K562 (cell line): ENCODE data around the gene MAP3K19. TPM values are rescaled to one million over a fixed set of nuclear protein-coding genes. Genes with fewer than 3 reads are reported as not detected.
A peak's percentile ranks its signal among the peaks of the same experiment; 100 is the strongest.

ENCODE experiments used
- BACH1 ChIP-seq: fragments of 200-800 bp; sonication (Bioruptor generic); IDR thresholded peaks from 2 replicates; pipeline ENCODE4 v1.6.1; 2016; ENCODE audit warnings: missing genetic modification characterization, missing compliant biosample characterization
- BDP1 ChIP-seq: IDR thresholded peaks from 3 replicates; pipeline ENCODE4 v1.6.1; 2011; ENCODE audit not compliant: insufficient read length, insufficient read depth
- C11orf30 ChIP-seq: fragments of 450-650 bp; IDR thresholded peaks from 2 replicates; pipeline ENCODE4 v1.6.1; 2016; ENCODE audit warnings: low read depth, mild to moderate bottlenecking
- COPS2 ChIP-seq: fragments of 450-650 bp; conservative IDR thresholded peaks from 2 replicates; pipeline ENCODE4 v1.6.1; 2016; ENCODE audit warnings: mild to moderate bottlenecking, moderate library complexity
- E2F3 ChIP-seq: fragments of 250-450 bp; sonication (Bioruptor Pico); IDR thresholded peaks from 2 replicates; pipeline ENCODE4 v1.4.0; 2020; ENCODE audit warnings: mild to moderate bottlenecking
- ERF ChIP-seq: fragments of 450-650 bp; formaldehyde crosslinking; IDR thresholded peaks from 2 replicates; pipeline ENCODE4 v1.4.0; 2020; ENCODE audit warnings: mild to moderate bottlenecking, mixed read lengths
- HDAC3 ChIP-seq: fragments of 450-650 bp; IDR thresholded peaks from 2 replicates; pipeline ENCODE4 v1.6.1; 2018; ENCODE audit warnings: borderline replicate concordance, mild to moderate bottlenecking, moderate library complexity; ENCODE audit not compliant: partially characterized antibody
- RBFOX2 ChIP-seq: fragments of 200-400 bp; formaldehyde crosslinking; IDR thresholded peaks from 2 replicates; pipeline ENCODE4 v1.6.1; 2017; ENCODE audit warnings: low read depth, mild to moderate bottlenecking, low read length, moderate library complexity
- STAT5B ChIP-seq: fragments of 250-450 bp; sonication (Bioruptor Pico); IDR thresholded peaks from 2 replicates; pipeline ENCODE4 v1.8.0; 2021; ENCODE audit warnings: mild to moderate bottlenecking, inconsistent platforms
- TAF9B ChIP-seq: fragments of 450-650 bp; IDR thresholded peaks from 2 replicates; pipeline ENCODE4 v1.6.1; 2018; ENCODE audit warnings: mild to moderate bottlenecking; ENCODE audit not compliant: partially characterized antibody
- TCF7 ChIP-seq: sonication (generic); IDR thresholded peaks from 2 replicates; pipeline ENCODE4 v1.6.1; 2016; ENCODE audit warnings: antibody characterized with exemption, borderline replicate concordance
- TCF7L2 ChIP-seq: fragments of 150-350 bp; IDR thresholded peaks from 2 replicates; pipeline ENCODE4 v1.6.1; 2016; ENCODE audit warnings: low read depth, mild to moderate bottlenecking, low read length, moderate library complexity
- TRIM28 ChIP-seq: fragments of 450-650 bp; IDR thresholded peaks from 2 replicates; pipeline ENCODE4 v1.6.1; 2017
- WHSC1 ChIP-seq: IDR thresholded peaks from one replicate; pipeline ENCODE4 v1.6.1; 2012; ENCODE audit warnings: low read length, control low read depth, inconsistent platforms
- ZNF717 ChIP-seq: fragments of 250-450 bp; sonication (Bioruptor Pico); IDR thresholded peaks from 2 replicates; pipeline ENCODE4 v1.5.0; 2021
- polyA plus RNA-seq, 8 experiments: library from polyadenylated mRNA; depleted of rRNA in 4 of 8; stranded (reverse) in 5 of 8; unstranded in 3 of 8; fragments of >200 nt; fragmentation: Nextera tagmentation in 2 of 8; fragmentation: Illumina TruSeq in 1 of 8; extraction: Ambion mirVana in 2 of 8; extraction: Trizol in 1 of 8; gene quantifications; 2 replicates each; pipeline versions ENCODE4 v1.2.1 to v1.2.3, GENCODE V29; 2011 to 2014; ENCODE audit warnings: inconsistent platforms in 1 of 8, missing spikeins in 1 of 8
- total RNA-seq, 7 experiments: library from RNA; depleted of rRNA in 6 of 7; stranded (reverse); fragments of >200 nt in 6 of 7; fragmentation: Illumina TruSeq in 2 of 7; extraction: Trizol in 2 of 7; gene quantifications; 2 replicates each; pipeline versions ENCODE4 v1.2.1 to v1.2.3, GENCODE V29; 2011 to 2021; ENCODE audit warnings: low replicate concordance in 1 of 7
- TF ChIP-seq, protein P1 (sequence below), 2 experiments: fragments of 200-800 bp in 1 of 2; sonication (Bioruptor generic) in 1 of 2; sonication (generic) in 1 of 2; formaldehyde crosslinking in 1 of 2; IDR thresholded peaks in 1 of 2; conservative IDR thresholded peaks in 1 of 2; 2 replicates each; pipeline versions ENCODE4 v1.5.0 to v1.6.1; 2016 to 2020; ENCODE audit warnings: missing compliant biosample characterization in 1 of 2, missing genetic modification characterization in 1 of 2, missing genetic modification reagents in 1 of 2
- TF ChIP-seq, protein P2 (sequence below): fragments of 450-650 bp; formaldehyde crosslinking; IDR thresholded peaks from 2 replicates; pipeline ENCODE4 v1.4.0; 2020; ENCODE audit warnings: mild to moderate bottlenecking, moderate library complexity
- TF ChIP-seq, protein P3 (sequence below): sonication (generic); formaldehyde crosslinking; IDR thresholded peaks from 2 replicates; pipeline ENCODE4 v1.8.0; 2022; ENCODE audit warnings: missing genetic modification reagents, mild to moderate bottlenecking, borderline replicate concordance
- TF ChIP-seq, protein P4 (sequence below): sonication (generic); formaldehyde crosslinking; IDR thresholded peaks from 2 replicates; pipeline ENCODE4 v1.8.0; 2023; ENCODE audit warnings: mild to moderate bottlenecking, missing genetic modification reagents

MAP3K19 gene
- total and polyA plus RNA-seq, 9 of the 15 experiments (the other 6 are each of a cell fraction or from before 2014, with no cell fraction given), result 0.29 TPM; not detected in 8

DNA sequence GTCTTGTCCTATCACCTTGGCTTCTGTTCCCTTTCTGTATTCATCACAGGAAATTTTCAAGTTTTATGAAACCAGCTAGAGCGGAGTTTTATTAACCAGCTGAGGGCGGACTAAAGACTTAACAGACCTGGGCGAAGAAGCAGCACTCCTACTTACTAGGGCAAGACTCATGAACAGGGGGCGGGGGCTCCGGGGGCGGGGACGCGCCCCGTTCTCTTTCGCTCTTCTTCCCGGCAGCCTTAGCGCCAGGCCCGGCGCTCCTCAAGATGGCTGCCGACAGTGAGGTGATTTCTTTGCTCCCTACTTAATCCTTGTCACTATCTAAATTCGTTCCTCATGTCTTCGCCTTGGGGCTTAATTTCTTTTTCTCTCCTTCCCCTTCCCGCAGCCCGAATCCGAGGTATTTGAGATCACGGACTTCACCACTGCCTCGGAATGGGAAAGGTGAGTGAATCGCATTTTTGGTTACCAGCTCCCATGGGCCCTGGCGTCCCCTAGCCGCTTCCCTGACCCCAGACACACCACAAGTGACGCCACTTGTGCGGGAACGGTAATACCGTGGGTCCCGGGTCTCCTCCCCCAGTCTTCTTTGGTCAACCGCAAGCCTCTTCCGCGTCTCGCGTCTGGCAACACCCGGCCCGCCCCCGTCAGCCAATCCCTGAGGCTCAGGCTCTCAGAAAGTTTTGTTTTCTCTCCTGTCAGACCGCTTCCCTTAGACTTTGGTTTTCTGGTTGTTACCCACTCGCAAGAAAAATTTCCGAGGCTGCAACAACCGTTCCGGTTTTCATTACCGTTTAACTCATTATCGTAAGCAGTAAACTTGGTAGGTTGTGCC is 5.0 kb upstream of the MAP3K19 start, which contains the start of gene RAB3GAP1 (continued):
- TF ChIP-seq, protein P1, sequence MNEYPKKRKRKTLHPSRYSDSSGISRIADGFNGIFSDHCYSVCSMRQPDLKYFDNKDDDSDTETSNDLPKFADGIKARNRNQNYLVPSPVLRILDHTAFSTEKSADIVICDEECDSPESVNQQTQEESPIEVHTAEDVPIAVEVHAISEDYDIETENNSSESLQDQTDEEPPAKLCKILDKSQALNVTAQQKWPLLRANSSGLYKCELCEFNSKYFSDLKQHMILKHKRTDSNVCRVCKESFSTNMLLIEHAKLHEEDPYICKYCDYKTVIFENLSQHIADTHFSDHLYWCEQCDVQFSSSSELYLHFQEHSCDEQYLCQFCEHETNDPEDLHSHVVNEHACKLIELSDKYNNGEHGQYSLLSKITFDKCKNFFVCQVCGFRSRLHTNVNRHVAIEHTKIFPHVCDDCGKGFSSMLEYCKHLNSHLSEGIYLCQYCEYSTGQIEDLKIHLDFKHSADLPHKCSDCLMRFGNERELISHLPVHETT (CRISPR knock-in tag; conservative IDR thresholded peaks at IDR 0.05 in 1 of 2, IDR thresholded peaks at IDR 0.05 in 1 of 2), result peak in 1 of 2 experiments; percentile 82; a peak in 2 of 4 replicates
- TF ChIP-seq RBFOX2 (peak; percentile 81), TCF7 (peak; percentile 49; the same call in 1 of the 2 replicates), C11orf30 (peak; percentile 81), COPS2 (no peak), WHSC1 (no peak), HDAC3 (peak; percentile 26), E2F3 (no peak), TAF9B (peak; percentile 88), BDP1 (no peak), TCF7L2 (no peak), BACH1 (tag) (peak; percentile 59; the same call in 1 of the 2 replicates), ZNF717 (CRISPR knock-in tag) (no peak), ERF (CRISPR knock-in tag) (0 out of 2 replicates have a peak, but pooled peaks have one; percentile 28), STAT5B (CRISPR knock-in tag) (no peak), TRIM28 (peak; percentile 34; the same call in 1 of the 2 replicates)
- TF ChIP-seq, protein P2, sequence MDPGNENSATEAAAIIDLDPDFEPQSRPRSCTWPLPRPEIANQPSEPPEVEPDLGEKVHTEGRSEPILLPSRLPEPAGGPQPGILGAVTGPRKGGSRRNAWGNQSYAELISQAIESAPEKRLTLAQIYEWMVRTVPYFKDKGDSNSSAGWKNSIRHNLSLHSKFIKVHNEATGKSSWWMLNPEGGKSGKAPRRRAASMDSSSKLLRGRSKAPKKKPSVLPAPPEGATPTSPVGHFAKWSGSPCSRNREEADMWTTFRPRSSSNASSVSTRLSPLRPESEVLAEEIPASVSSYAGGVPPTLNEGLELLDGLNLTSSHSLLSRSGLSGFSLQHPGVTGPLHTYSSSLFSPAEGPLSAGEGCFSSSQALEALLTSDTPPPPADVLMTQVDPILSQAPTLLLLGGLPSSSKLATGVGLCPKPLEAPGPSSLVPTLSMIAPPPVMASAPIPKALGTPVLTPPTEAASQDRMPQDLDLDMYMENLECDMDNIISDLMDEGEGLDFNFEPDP, result no peak
- TF ChIP-seq, protein P3, sequence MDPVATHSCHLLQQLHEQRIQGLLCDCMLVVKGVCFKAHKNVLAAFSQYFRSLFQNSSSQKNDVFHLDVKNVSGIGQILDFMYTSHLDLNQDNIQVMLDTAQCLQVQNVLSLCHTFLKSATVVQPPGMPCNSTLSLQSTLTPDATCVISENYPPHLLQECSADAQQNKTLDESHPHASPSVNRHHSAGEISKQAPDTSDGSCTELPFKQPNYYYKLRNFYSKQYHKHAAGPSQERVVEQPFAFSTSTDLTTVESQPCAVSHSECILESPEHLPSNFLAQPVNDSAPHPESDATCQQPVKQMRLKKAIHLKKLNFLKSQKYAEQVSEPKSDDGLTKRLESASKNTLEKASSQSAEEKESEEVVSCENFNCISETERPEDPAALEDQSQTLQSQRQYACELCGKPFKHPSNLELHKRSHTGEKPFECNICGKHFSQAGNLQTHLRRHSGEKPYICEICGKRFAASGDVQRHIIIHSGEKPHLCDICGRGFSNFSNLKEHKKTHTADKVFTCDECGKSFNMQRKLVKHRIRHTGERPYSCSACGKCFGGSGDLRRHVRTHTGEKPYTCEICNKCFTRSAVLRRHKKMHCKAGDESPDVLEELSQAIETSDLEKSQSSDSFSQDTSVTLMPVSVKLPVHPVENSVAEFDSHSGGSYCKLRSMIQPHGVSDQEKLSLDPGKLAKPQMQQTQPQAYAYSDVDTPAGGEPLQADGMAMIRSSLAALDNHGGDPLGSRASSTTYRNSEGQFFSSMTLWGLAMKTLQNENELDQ (CRISPR knock-in tag), result no peak
- TF ChIP-seq, protein P4, sequence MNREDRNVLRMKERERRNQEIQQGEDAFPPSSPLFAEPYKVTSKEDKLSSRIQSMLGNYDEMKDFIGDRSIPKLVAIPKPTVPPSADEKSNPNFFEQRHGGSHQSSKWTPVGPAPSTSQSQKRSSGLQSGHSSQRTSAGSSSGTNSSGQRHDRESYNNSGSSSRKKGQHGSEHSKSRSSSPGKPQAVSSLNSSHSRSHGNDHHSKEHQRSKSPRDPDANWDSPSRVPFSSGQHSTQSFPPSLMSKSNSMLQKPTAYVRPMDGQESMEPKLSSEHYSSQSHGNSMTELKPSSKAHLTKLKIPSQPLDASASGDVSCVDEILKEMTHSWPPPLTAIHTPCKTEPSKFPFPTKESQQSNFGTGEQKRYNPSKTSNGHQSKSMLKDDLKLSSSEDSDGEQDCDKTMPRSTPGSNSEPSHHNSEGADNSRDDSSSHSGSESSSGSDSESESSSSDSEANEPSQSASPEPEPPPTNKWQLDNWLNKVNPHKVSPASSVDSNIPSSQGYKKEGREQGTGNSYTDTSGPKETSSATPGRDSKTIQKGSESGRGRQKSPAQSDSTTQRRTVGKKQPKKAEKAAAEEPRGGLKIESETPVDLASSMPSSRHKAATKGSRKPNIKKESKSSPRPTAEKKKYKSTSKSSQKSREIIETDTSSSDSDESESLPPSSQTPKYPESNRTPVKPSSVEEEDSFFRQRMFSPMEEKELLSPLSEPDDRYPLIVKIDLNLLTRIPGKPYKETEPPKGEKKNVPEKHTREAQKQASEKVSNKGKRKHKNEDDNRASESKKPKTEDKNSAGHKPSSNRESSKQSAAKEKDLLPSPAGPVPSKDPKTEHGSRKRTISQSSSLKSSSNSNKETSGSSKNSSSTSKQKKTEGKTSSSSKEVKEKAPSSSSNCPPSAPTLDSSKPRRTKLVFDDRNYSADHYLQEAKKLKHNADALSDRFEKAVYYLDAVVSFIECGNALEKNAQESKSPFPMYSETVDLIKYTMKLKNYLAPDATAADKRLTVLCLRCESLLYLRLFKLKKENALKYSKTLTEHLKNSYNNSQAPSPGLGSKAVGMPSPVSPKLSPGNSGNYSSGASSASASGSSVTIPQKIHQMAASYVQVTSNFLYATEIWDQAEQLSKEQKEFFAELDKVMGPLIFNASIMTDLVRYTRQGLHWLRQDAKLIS (CRISPR knock-in tag), result peak; percentile 70
